Choroid plexus epithelial cell (primary cell): ENCODE results near the gene DAB1.

Experiments used
- DNase-seq: peaks from one replicate; pipeline ENCODE4 v3.0.0-alpha.2; 2010; ENCODE audit warnings: low read depth
- H3K4me3 ChIP-seq: 2 replicates; pipeline ENCODE4 v1.5.1; 2011; ENCODE audit warnings: low read depth, mild to moderate bottlenecking, control low read depth, low read length, moderate library complexity
- TF ChIP-seq, protein P1 (sequence below): conservative IDR thresholded peaks from 2 replicates; pipeline ENCODE4 v1.5.1; 2011; ENCODE audit warnings: low read depth, mild to moderate bottlenecking, control low read depth, inconsistent platforms, low read length, moderate library complexity

Gene DAB1

DNA sequence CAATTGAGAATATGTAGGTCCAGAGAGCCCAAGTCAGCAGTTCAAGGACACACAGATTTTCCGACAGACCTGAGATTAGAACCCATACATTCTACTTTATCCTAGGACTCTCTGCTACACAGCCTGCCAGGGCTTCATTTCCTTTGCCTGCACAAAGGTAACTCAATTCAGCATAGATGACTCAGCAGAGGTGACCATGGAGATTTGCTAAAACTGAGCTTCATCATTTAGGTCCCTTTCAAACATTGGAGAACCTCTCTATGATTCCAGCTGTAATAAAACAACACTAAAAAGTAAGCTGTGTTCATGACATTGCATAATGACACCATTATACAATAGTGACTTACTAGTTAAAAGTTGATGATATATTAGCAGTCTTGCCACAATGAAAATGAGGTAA lies 22.2 kb downstream of the DAB1 start:
- no peak overlapping the region for H3K4me3 ChIP-seq
- no peak for DNase-seq

DNA sequence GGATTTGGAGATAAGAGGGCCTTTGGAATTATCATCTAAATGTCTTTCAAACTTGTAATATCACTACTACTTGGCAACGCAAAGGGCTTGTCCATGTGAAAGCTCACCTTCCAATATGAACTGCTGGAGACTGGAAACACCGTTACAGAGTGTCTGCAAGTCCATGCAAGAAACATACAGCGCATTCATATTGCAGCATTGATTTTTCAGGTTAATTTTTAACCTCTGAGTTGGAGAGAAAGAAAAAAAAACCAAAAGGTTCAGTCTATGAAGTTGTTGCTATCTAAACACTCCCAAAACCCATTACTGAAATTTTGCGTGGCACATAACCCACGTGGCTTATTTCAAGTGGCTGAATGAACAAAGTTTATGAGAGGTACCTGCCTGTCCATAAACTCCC lies 23.8 kb downstream of the DAB1 start:
- no peak for DNase-seq
- H3K4me3 ChIP-seq: no peak overlapping the region
- TF ChIP-seq, protein P1, sequence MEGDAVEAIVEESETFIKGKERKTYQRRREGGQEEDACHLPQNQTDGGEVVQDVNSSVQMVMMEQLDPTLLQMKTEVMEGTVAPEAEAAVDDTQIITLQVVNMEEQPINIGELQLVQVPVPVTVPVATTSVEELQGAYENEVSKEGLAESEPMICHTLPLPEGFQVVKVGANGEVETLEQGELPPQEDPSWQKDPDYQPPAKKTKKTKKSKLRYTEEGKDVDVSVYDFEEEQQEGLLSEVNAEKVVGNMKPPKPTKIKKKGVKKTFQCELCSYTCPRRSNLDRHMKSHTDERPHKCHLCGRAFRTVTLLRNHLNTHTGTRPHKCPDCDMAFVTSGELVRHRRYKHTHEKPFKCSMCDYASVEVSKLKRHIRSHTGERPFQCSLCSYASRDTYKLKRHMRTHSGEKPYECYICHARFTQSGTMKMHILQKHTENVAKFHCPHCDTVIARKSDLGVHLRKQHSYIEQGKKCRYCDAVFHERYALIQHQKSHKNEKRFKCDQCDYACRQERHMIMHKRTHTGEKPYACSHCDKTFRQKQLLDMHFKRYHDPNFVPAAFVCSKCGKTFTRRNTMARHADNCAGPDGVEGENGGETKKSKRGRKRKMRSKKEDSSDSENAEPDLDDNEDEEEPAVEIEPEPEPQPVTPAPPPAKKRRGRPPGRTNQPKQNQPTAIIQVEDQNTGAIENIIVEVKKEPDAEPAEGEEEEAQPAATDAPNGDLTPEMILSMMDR: no peak

More for the DNA sequence above, 22.2 kb downstream of the DAB1 start:
- TF ChIP-seq, protein P1: no peak

DNA sequence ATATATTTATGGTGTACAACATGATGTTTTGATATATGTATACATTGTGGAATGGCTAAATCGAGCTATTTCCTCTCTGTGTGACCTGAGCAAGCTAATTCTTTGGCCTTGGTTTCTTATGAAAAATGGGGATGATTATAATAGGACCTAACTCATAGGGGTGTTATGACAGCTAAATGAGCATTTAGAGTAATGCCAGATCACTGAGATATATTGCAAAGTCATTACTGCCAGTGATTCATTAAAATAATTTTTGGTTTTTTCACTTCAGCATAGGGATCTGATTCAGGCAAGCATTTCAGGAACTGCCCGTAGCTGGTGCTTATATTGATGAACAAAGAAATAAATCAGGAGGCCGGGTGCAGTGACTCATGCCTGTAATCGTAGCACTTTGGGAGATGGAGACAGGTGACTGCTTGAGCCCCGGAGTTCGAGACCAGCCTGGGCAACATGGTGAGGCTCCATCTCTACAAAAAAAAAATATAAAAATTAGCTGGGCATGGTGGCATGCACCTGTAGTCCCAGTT lies 30.7 kb downstream of the DAB1 start:
- no peak for DNase-seq

DNA sequence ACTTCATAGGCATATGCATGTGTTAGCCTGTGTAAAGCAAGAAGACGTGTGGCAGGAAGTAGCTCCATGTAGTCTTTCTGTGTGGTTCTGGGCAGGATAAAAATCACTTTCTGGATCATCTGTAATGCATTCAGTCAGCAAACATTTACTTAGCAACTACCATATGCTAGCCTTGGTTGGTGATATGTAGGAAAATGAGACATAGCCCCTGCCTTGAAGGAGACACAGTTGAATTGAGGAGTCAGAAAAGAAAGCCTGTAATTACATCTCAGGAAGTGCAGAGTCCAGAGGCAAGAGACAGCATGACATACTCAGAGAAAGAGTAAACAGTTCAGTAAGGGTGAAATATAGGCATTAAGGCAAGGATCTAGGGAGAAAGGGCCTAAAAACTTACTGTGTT lies 38.5 kb downstream of the DAB1 start:
- TF ChIP-seq, protein P1: no peak
- DNase-seq: no peak
- H3K4me3 ChIP-seq: no peak overlapping the region

More for the DNA sequence above, 30.7 kb downstream of the DAB1 start:
- TF ChIP-seq, protein P1: no peak
- no peak overlapping the region for H3K4me3 ChIP-seq

DNA sequence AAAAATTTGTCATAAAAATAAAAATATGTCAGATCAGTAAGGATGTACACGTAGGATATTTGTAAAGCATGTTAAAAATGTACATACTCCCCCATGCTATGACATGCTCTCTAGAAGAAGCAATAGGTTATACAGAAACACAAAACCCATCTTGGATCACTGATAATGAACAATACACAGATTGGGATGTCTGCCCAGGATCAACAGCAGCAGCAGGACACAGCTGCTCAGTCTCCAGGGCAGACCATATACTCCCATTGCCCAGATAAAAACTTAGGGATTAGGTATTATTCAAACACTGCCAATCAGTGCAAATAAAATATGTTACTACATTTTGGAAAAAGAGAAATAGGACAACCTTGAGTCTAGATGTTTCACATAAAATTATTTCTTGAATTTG lies 39.0 kb downstream of the DAB1 start:
- DNase-seq: no peak
- TF ChIP-seq, protein P1: no peak
- H3K4me3 ChIP-seq: no peak overlapping the region

DNA sequence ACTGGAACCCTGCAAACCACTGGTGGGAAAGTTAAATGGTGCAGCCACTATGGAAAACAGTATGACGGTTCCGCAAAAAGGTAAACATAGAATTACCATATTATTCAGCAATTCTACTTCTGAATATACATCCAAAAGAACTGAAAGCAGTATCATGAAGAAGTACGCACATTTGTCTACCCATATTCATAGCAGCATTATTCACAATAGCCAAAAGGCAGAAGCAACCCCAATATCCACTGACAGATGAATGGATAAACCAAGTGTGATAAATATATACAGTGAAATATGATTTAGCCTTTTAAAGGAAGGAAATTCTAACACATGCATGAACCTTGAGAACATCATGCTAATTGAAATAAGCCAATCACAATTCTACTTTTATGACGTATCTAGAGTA lies 39.6 kb downstream of the DAB1 start:
- no peak overlapping the region for H3K4me3 ChIP-seq
- DNase-seq: no peak
- TF ChIP-seq, protein P1: no peak

DNA sequence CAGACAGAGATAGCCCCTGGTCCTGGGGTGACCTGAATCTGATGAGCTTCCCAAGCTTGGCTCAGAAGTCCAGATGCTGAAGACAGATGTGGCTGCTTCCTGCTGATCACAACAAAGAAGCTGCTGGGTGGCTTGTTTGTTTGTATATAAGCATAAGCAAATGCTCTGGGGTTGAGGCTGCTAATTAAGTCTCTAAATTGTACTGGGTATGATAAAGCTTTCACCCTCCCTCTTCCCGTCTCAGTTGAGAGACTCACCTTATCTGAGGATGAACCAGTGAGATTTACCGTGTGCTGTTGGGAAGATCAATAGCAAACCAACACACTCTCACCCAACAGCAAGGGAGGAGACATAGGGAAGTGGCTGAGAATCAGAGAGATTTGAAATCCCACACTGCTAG lies 42.0 kb downstream of the DAB1 start:
- TF ChIP-seq, protein P1: no peak
- DNase-seq: no peak
- H3K4me3 ChIP-seq: no peak overlapping the region
